NCI-H446 (cell line): Measurements from ENCODE around the gene H2AZ2.
"Not testable (repeated sequence)": the region's sequence is repeated elsewhere in the genome, so short reads cannot be mapped to it uniquely, and the experiment has no call there.

Source experiments
- DNase-seq, 2 experiments: peaks; one replicate each; lab custom pipeline; 2025; lab: John Stamatoyannopoulos, UW

Gene H2AZ2

GRCh38 chr7:44870780-44871179, 22.9 kb upstream of the H2AZ2 start:
- not testable (repeated sequence) for DNase-seq

- not testable (repeated sequence) for DNase-seq
Observed at GRCh38 chr7:44870336-44870735, 22.4 kb upstream of the H2AZ2 start.

- peak in 1 of 2 experiments; percentile 20 for DNase-seq
Observed at GRCh38 chr7:44867073-44867995, 19.4 kb upstream of the H2AZ2 start.

GRCh38 chr7:44861949-44862348, 14.1 kb upstream of the H2AZ2 start:
- DNase-seq = not testable (repeated sequence)

GRCh38 chr7:44858161-44858560, 10.3 kb upstream of the H2AZ2 start:
- DNase-seq = no peak

GRCh38 chr7:44854644-44855364, 6.9 kb upstream of the H2AZ2 start:
- no peak for DNase-seq

GRCh38 chr7:44853391-44853790, 5.5 kb upstream of the H2AZ2 start:
- DNase-seq = no peak

- no peak for DNase-seq
Observed at GRCh38 chr7:44852590-44852989, 4.7 kb upstream of the H2AZ2 start.

GRCh38 chr7:44849885-44850544, 2.1 kb upstream of the H2AZ2 start:
- no peak for DNase-seq

- DNase-seq = no peak
Observed at GRCh38 chr7:44849259-44849884, 1.5 kb upstream of the H2AZ2 start.

- peak; percentile 90 to 91 for DNase-seq
Observed at GRCh38 chr7:44847509-44847919, 373 bp downstream of the H2AZ2 start.

- DNase-seq = no peak
Observed at GRCh38 chr7:44846816-44847508, 925 bp downstream of the H2AZ2 start.

GRCh38 chr7:44846390-44846789, 1.5 kb downstream of the H2AZ2 start:
- not testable (repeated sequence) for DNase-seq

- DNase-seq = no peak
Observed at GRCh38 chr7:44845451-44845850, 2.4 kb downstream of the H2AZ2 start.

- DNase-seq = not testable (repeated sequence)
Observed at GRCh38 chr7:44843440-44843839, 4.4 kb downstream of the H2AZ2 start.

- not testable (repeated sequence) for DNase-seq
Observed at GRCh38 chr7:44842675-44843074, 5.2 kb downstream of the H2AZ2 start.

- DNase-seq = no peak
Observed at GRCh38 chr7:44838751-44839150, 9.1 kb downstream of the H2AZ2 start.

- no peak for DNase-seq
Observed at GRCh38 chr7:44827567-44827966, 20.3 kb downstream of the H2AZ2 start.

- DNase-seq = no peak
Observed at GRCh38 chr7:44824894-44825526, 22.9 kb downstream of the H2AZ2 start.

GRCh38 chr7:44823255-44823781, 24.6 kb downstream of the H2AZ2 start:
- no peak for DNase-seq

- no peak for DNase-seq
Observed at GRCh38 chr7:44819292-44819691, 28.6 kb downstream of the H2AZ2 start.
